ENCODE measurements around the gene XRCC4. TPM values are rescaled to one million over a fixed set of nuclear protein-coding genes. Genes with fewer than 3 reads are reported as not detected.

XRCC4 gene
- total RNA-seq, 5 donors from 2014 or later (not counting 1 experiment from before 2014, with no cell fraction given): 3.5 to 5.1 (median 4.2) TPM

DNA sequence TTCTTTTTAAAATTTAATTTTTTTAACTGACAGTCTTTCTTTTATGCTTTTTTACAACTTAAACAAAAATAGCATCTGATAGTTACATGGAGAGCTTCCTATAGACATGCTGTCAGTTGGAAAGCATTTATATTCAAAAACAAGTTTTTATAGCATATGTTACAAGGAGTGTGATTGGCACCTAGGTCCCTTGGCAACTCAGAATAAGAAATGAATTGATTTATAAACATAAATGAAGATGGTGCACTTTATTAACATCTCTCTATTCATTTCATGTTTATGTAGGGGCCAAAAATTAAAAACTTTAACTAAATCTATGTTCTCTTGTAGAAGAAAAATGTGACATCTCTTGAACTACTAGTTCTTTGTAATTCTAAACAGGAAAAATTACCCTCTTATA is 153.2 kb downstream of the XRCC4 start:
- H3K36me3 Mint-ChIP-seq: peaks cover 4% of the 10 kb centered on the region
- DNase-seq: no peak

DNA sequence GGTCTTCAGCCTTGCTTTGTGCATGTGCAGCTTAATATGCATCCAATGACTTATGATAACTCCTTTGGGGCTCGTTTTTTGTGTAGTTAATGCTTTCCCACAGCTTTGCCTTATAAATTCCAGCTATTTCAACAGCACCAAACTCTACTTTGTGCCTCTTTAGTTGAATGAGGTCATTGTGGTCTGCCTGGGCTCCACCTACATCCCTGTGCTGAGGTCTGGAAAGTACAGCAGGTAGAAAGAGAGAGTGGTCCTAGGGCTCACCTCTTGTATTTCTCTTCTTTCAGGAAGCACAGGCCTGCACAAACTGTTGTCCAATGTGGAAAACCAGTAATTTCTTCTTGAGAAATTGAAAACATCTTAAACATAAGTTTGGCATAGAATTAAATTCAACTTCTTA is 167.2 kb downstream of the XRCC4 start:
- WGBS (ENCODE audit: insufficient coverage): no CpG with 5 or more reads among the region's 1 CpG
- H3K9me3 ChIP-seq: no peaks in the 10 kb centered on the region
- DNase-seq (no peak), ATAC-seq (replicated peaks in 1 of 4) (no peak)
- POLR2A ChIA-PET: interaction anchor here in 1 of 2 donors (0.6 kb wide), 1 partner anchor 1838 kb away, joined by 5 read pairs; no protein-coding TSS in a partner anchor
- Mint-ChIP-seq H3K36me3 (peaks cover 12% of the 10 kb centered on the region), H3K4me1 (no peaks in the 10 kb centered on the region), H3K4me3 (no peak overlapping the region), H3K9me3 (no peaks in the 10 kb centered on the region), H3K27ac (no peak overlapping the region), H3K27me3 (no peaks in the 10 kb centered on the region)
- H3K36me3 ChIP-seq (ENCODE audit: control insufficient read depth in 2 of 2, extremely low read depth in 1 of 2, insufficient read depth in 1 of 2, low read length in 1 of 2): no peaks in the 10 kb centered on the region
- no peaks in the 10 kb centered on the region for H3K4me1 ChIP-seq (ENCODE audit: control insufficient read depth in 1 of 2, extremely low read depth in 1 of 2, insufficient read depth in 2 of 2, low read length in 2 of 2)
- H3K27me3 ChIP-seq (replicated peaks in 1 of 2; ENCODE audit: control insufficient read depth in 2 of 2, extremely low read depth in 1 of 2, insufficient read depth in 2 of 2, low read length in 1 of 2): no peaks in the 10 kb centered on the region
- CTCF ChIA-PET: no interaction called here
- H3K4me3 ChIP-seq (ENCODE audit: control insufficient read depth in 1 of 2, extremely low read depth in 1 of 2, low read length in 1 of 2): no peak overlapping the region
- no peak overlapping the region for H3K27ac ChIP-seq (ENCODE audit: low read length)

More for the DNA sequence above, 153.2 kb downstream of the XRCC4 start:
- H3K4me3 ChIP-seq (ENCODE audit: control insufficient read depth in 1 of 2, extremely low read depth in 1 of 2, low read length in 1 of 2): no peak overlapping the region
- H3K4me1 Mint-ChIP-seq: no peaks in the 10 kb centered on the region
- no peaks in the 10 kb centered on the region for H3K36me3 ChIP-seq (ENCODE audit: control insufficient read depth in 2 of 2, extremely low read depth in 1 of 2, insufficient read depth in 1 of 2, low read length in 1 of 2)
- H3K27ac ChIP-seq (ENCODE audit: low read length): no peak overlapping the region
- H3K4me1 ChIP-seq (ENCODE audit: control insufficient read depth in 1 of 2, extremely low read depth in 1 of 2, insufficient read depth in 2 of 2, low read length in 2 of 2): no peaks in the 10 kb centered on the region
- no peaks in the 10 kb centered on the region for H3K27me3 ChIP-seq (replicated peaks in 1 of 2; ENCODE audit: control insufficient read depth in 2 of 2, extremely low read depth in 1 of 2, insufficient read depth in 2 of 2, low read length in 1 of 2)
- no peak overlapping the region for H3K27ac Mint-ChIP-seq
- no peaks in the 10 kb centered on the region for H3K27me3 Mint-ChIP-seq
- no peaks in the 10 kb centered on the region for H3K9me3 ChIP-seq
- H3K9me3 Mint-ChIP-seq: no peaks in the 10 kb centered on the region
- ChIA-PET POLR2A (no interaction called here), CTCF (interaction anchor here in 1 of 2 donors (0.6 kb wide), 1 partner anchor 101 kb away, joined by 5 read pairs; no protein-coding TSS in a partner anchor)
- no peak overlapping the region for H3K4me3 Mint-ChIP-seq
- ATAC-seq (replicated peaks in 1 of 4): no peak

DNA sequence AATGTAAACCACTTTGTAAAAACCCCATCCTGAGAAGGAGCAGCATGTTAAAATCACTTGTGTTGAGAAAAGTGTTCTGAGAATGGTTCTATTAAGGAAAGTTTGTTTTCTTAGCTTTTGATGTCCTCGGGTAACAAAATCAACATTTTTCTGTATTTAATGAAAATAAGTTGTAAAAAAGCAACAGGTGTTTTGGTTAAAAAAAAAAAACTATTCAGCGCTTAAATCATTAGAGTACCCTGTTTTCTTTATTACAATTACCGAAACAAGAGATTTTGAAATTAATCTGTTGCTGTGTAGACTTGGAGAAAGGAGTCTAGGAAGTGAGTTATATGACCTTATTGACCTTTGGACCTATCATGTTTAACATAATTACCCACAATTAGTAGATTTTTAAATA is 167.7 kb downstream of the XRCC4 start:
- Histone ChIP-seq H3K4me1 (ENCODE audit: control insufficient read depth in 1 of 2, extremely low read depth in 1 of 2, insufficient read depth in 2 of 2, low read length in 2 of 2) (no peaks in the 10 kb centered on the region), H3K4me3 (ENCODE audit: control insufficient read depth in 1 of 2, extremely low read depth in 1 of 2, low read length in 1 of 2) (no peak overlapping the region), H3K9me3 (no peaks in the 10 kb centered on the region), H3K27ac (ENCODE audit: low read length) (no peak overlapping the region), H3K36me3 (ENCODE audit: control insufficient read depth in 2 of 2, extremely low read depth in 1 of 2, insufficient read depth in 1 of 2, low read length in 1 of 2) (no peaks in the 10 kb centered on the region), H3K27me3 (replicated peaks in 1 of 2; ENCODE audit: control insufficient read depth in 2 of 2, extremely low read depth in 1 of 2, insufficient read depth in 2 of 2, low read length in 1 of 2) (no peaks in the 10 kb centered on the region)
- ChIA-PET CTCF (no interaction called here), POLR2A (interaction anchor here in 1 of 2 donors (0.6 kb wide), 1 partner anchor 1837 kb away, joined by 5 read pairs; no protein-coding TSS in a partner anchor)
- Mint-ChIP-seq H3K9me3 (no peaks in the 10 kb centered on the region), H3K27me3 (no peaks in the 10 kb centered on the region), H3K4me1 (no peaks in the 10 kb centered on the region), H3K36me3 (peaks cover 12% of the 10 kb centered on the region), H3K27ac (no peak overlapping the region), H3K4me3 (no peak overlapping the region)
- DNase-seq (no peak), ATAC-seq (replicated peaks in 1 of 4) (no peak)
- WGBS (ENCODE audit: insufficient coverage): no CpG with 5 or more reads among the region's 3 CpGs

DNA sequence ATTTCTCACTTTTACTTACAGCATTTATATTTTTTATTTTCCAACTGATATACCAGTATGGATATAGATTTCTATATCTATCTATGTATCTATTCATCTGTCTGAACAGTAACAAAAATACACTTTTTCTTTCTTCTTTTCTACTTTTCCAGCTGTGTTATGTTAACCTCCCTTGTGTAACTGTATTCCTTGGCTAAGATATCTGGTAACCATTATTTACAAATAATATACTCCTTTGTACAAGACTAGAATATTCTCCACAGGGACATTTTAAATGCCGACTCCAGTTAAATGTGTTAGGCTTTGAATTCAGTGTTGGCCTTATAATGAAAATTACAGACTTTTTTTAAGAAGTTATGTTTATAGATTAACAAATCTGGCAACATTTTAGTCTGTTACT is 168.7 kb downstream of the XRCC4 start:
- Mint-ChIP-seq H3K27me3 (no peaks in the 10 kb centered on the region), H3K27ac (no peak overlapping the region)

DNA sequence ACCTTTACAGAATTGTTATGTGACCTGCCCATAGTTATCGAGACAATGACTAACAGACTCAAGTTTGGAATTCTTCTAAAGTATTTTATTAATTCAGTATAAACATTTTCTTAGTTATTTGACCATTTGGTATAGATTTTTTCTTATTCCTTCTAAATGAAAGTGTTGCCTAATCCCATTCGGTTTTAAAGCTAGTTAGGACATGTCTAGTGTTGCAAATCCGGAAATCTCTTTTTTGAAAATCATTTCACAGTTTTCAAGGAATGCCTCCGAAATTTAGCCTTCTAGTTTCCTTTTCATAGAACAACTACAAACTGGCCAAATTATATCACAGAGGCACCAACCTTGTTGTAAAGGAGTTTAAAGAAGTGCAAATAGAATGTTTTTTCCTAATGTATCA is 171.8 kb downstream of the XRCC4 start:
- Histone ChIP-seq H3K4me1 (ENCODE audit: control insufficient read depth in 1 of 2, extremely low read depth in 1 of 2, insufficient read depth in 2 of 2, low read length in 2 of 2) (no peaks in the 10 kb centered on the region), H3K27ac (ENCODE audit: low read length) (no peak overlapping the region), H3K36me3 (ENCODE audit: control insufficient read depth in 2 of 2, extremely low read depth in 1 of 2, insufficient read depth in 1 of 2, low read length in 1 of 2) (no peaks in the 10 kb centered on the region), H3K9me3 (no peaks in the 10 kb centered on the region), H3K4me3 (ENCODE audit: control insufficient read depth in 1 of 2, extremely low read depth in 1 of 2, low read length in 1 of 2) (no peak overlapping the region), H3K27me3 (replicated peaks in 1 of 2; ENCODE audit: control insufficient read depth in 2 of 2, extremely low read depth in 1 of 2, insufficient read depth in 2 of 2, low read length in 1 of 2) (no peaks in the 10 kb centered on the region)
- ATAC-seq (replicated peaks in 1 of 4) (no peak), DNase-seq (no peak)
- Mint-ChIP-seq H3K9me3 (no peaks in the 10 kb centered on the region), H3K36me3 (peaks cover 7% of the 10 kb centered on the region), H3K4me1 (no peaks in the 10 kb centered on the region), H3K27me3 (no peaks in the 10 kb centered on the region), H3K27ac (no peak overlapping the region), H3K4me3 (no peak overlapping the region)
- CTCF ChIA-PET: no interaction called here
- POLR2A ChIA-PET: no interaction called here
- no CpG with 5 or more reads among the region's 4 CpGs for WGBS (ENCODE audit: insufficient coverage)

More for the DNA sequence above, 168.7 kb downstream of the XRCC4 start:
- ATAC-seq (replicated peaks in 1 of 4): no peak
- Histone ChIP-seq H3K4me3 (ENCODE audit: control insufficient read depth in 1 of 2, extremely low read depth in 1 of 2, low read length in 1 of 2) (no peak overlapping the region), H3K36me3 (ENCODE audit: control insufficient read depth in 2 of 2, extremely low read depth in 1 of 2, insufficient read depth in 1 of 2, low read length in 1 of 2) (no peaks in the 10 kb centered on the region), H3K4me1 (ENCODE audit: control insufficient read depth in 1 of 2, extremely low read depth in 1 of 2, insufficient read depth in 2 of 2, low read length in 2 of 2) (no peaks in the 10 kb centered on the region), H3K9me3 (no peaks in the 10 kb centered on the region), H3K27me3 (replicated peaks in 1 of 2; ENCODE audit: control insufficient read depth in 2 of 2, extremely low read depth in 1 of 2, insufficient read depth in 2 of 2, low read length in 1 of 2) (no peaks in the 10 kb centered on the region), H3K27ac (ENCODE audit: low read length) (no peak overlapping the region)
- H3K4me3 Mint-ChIP-seq: no peak overlapping the region
- no CpG with 5 or more reads among the region's 1 CpG for WGBS (ENCODE audit: insufficient coverage)
- no peaks in the 10 kb centered on the region for H3K4me1 Mint-ChIP-seq
- ChIA-PET CTCF (no interaction called here), POLR2A (no interaction called here)
- H3K36me3 Mint-ChIP-seq: peaks cover 6% of the 10 kb centered on the region
- no peak for DNase-seq
- no peaks in the 10 kb centered on the region for H3K9me3 Mint-ChIP-seq

DNA sequence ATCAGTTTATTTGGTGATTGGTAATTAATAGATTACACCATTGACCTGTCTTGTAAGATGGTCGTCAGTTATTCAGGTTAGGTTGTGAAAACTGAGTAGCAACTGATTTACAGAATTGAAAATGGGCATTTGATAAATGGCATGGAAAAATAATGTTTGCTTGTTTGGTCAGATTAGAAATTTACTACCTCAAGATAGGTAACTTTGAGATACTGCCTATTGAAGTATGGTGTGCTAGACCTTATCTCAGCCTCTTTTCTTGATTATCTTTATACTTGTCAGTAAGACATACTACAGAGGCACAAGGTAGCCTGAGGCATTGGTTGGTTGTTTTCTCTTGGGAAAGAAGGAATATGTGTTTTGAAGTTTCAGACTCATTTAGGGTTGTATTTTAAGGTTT is 174.5 kb downstream of the XRCC4 start:
- Histone ChIP-seq H3K4me3 (ENCODE audit: control insufficient read depth in 1 of 2, extremely low read depth in 1 of 2, low read length in 1 of 2) (no peak overlapping the region), H3K4me1 (ENCODE audit: control insufficient read depth in 1 of 2, extremely low read depth in 1 of 2, insufficient read depth in 2 of 2, low read length in 2 of 2) (no peaks in the 10 kb centered on the region), H3K36me3 (ENCODE audit: control insufficient read depth in 2 of 2, extremely low read depth in 1 of 2, insufficient read depth in 1 of 2, low read length in 1 of 2) (no peaks in the 10 kb centered on the region), H3K9me3 (no peaks in the 10 kb centered on the region), H3K27me3 (replicated peaks in 1 of 2; ENCODE audit: control insufficient read depth in 2 of 2, extremely low read depth in 1 of 2, insufficient read depth in 2 of 2, low read length in 1 of 2) (no peaks in the 10 kb centered on the region), H3K27ac (ENCODE audit: low read length) (no peak overlapping the region)
- no peaks in the 10 kb centered on the region for H3K27me3 Mint-ChIP-seq
- H3K4me3 Mint-ChIP-seq: no peak overlapping the region
- whole genome bisulfite sequencing (ENCODE audit: insufficient coverage): 60% methylated on average over 1 of the region's 1 CpG
- ChIA-PET POLR2A (no interaction called here), CTCF (no interaction called here)
- peaks cover 9% of the 10 kb centered on the region for H3K36me3 Mint-ChIP-seq
- DNase-seq (no peak), ATAC-seq (replicated peaks in 1 of 4) (no peak)
- no peaks in the 10 kb centered on the region for H3K9me3 Mint-ChIP-seq
- H3K4me1 Mint-ChIP-seq: no peaks in the 10 kb centered on the region
- H3K27ac Mint-ChIP-seq: no peak overlapping the region

DNA sequence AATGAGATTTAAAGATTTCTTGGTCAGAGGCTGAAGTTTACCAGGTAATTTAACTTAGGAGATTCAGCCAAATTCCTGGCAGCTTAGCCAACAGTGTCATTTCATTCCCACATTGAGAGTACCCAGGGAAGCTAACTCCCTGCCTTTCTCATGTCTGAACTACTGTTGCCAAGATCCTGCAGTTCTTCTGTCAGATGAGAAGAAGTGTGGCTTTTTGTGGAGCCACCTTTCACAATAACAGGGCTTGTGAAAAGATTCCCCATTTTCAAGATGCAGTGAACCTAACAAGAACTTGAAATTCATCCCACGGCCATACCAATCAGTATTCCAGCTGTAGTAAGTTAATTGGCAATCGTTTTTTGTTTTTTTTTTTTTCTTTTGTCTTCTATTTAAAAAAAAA is 176.4 kb downstream of the XRCC4 start:
- CTCF ChIA-PET: no interaction called here

More for the DNA sequence above, 176.4 kb downstream of the XRCC4 start:
- Mint-ChIP-seq H3K4me3 (no peak overlapping the region), H3K9me3 (no peaks in the 10 kb centered on the region), H3K4me1 (no peaks in the 10 kb centered on the region), H3K36me3 (peaks cover 10% of the 10 kb centered on the region), H3K27me3 (no peaks in the 10 kb centered on the region), H3K27ac (no peak overlapping the region)
- POLR2A ChIA-PET: no interaction called here
- Histone ChIP-seq H3K27ac (ENCODE audit: low read length) (no peak overlapping the region), H3K4me3 (ENCODE audit: control insufficient read depth in 1 of 2, extremely low read depth in 1 of 2, low read length in 1 of 2) (no peak overlapping the region), H3K27me3 (replicated peaks in 1 of 2; ENCODE audit: control insufficient read depth in 2 of 2, extremely low read depth in 1 of 2, insufficient read depth in 2 of 2, low read length in 1 of 2) (no peaks in the 10 kb centered on the region), H3K9me3 (no peaks in the 10 kb centered on the region), H3K36me3 (ENCODE audit: control insufficient read depth in 2 of 2, extremely low read depth in 1 of 2, insufficient read depth in 1 of 2, low read length in 1 of 2) (no peaks in the 10 kb centered on the region), H3K4me1 (ENCODE audit: control insufficient read depth in 1 of 2, extremely low read depth in 1 of 2, insufficient read depth in 2 of 2, low read length in 2 of 2) (no peaks in the 10 kb centered on the region)
- DNase-seq: no peak
- no CpG with 5 or more reads among the region's 2 CpGs for WGBS (ENCODE audit: insufficient coverage)
- no peak for ATAC-seq (replicated peaks in 1 of 4)

Measured in T-cell (primary cell).